Fibroblast of skin of back (primary cell): Measurements from ENCODE around the gene RARB.
A peak's percentile ranks its signal among the peaks of the same experiment; 100 is the strongest.

Experiments used
- DNase-seq: peaks from one replicate; pipeline ENCODE4 v3.0.0-alpha.2; 2013

The RARB gene

DNA sequence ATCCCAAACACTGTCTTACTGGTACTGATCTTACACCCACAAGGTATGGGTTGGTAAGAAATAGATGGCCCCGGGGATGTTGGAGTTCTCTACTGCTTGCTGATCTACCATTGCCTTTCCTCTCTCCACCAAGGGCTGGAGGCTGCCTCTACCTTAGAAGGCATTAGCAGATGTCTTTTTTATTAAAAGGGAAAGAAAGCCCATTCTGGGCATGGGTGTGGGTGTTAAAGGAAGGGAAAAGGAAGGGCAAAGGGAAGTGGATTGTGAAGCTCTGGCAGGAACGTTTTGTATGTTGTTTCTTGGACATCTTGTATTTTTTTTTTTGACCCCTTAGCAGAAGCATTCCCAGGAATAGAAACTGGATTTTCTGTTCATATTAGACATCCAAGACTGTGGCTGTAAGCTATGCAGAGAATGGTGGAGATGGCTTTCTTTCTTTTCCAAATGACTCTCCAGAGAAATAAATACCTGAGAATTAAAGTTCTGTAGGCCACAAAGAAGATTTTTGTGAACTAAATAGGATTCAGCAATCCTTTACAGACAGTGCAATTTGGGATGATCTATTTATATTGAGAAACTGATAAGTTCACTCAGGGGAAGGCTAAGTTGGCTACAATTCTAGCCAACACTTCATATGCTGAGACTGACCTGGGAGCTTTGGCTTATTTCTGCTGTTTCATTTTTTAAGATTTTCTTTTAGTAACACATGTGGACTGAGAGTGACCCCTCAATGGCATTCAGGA lies 127.8 kb downstream of the RARB start:
- no peak for DNase-seq

DNA sequence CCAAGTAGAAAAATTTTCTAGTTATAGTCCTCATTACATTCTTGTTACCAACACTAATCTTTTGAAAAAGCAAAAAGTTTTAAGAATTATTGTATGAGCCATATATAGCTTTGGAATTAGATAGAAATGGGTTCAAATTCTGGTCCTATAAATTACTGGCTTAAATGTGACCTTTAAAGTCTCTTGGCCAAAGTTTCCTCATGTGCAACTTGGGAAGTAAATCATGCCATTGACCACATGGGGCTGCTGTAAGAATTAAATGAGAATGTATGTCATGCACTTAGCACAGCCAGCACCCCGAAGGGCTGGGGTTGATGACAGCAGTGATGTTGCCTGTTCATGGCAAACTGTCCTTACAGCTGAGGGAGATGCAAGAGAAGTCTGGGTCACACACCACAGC lies 128.4 kb downstream of the RARB start:
- DNase-seq: no peak

DNA sequence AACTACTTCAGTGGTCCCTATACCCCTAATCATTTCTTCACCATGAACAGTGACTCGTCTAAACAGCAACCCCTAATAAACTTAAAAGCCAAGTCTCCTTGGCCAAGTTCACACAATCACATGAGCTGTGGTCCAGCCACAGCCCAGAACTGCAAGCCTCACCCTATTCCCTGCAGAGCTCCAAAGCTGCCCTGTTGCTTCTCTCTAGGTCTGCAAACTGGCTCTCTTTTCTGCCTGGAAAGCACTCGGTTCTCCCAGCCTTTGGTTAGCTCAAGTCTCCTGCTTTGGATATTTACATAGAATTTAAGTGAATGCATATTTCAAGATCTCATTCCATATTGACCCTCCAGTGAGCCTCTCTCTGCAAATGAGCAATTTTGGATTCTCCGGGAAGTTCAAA lies 129.6 kb downstream of the RARB start:
- no peak for DNase-seq

DNA sequence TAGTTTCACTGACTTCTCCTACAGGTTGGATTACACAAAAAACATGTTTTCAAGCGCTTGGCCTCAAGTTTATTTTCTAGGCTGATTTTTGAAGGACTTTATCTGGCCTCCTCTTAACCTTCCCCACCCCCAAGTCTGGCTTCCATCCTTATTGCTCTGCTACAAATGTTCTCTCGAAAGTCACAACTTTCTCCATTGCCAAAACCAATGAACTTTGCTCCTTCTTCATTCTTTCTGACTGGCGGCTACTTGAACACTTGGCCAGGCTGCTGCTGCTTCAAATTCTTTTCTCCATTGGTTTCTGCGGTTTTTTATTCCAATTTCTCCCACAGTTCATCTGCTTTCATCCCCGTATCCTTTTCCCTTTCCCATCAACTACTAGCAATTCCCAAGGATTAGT lies 130.1 kb downstream of the RARB start:
- no peak for DNase-seq

DNA sequence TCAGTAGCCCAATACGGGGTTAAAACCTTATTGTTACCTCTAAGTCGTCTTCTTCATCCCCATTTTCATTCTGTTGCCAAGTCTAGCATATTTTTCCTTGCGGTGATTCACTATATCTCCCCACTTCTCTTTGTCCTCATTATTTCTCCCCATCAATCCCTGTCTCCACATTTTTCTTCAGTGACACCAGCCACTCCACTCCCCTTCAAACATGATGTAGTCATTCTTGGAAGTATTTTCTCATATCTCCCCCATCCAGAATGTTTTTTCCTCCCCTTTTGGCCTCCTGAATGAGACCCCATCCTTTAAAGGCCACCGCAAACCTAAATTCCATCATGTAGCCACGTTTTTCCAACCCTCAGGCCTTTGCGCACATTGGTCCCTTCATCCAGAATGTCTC lies 130.7 kb downstream of the RARB start:
- peak; percentile 70 for DNase-seq

DNA sequence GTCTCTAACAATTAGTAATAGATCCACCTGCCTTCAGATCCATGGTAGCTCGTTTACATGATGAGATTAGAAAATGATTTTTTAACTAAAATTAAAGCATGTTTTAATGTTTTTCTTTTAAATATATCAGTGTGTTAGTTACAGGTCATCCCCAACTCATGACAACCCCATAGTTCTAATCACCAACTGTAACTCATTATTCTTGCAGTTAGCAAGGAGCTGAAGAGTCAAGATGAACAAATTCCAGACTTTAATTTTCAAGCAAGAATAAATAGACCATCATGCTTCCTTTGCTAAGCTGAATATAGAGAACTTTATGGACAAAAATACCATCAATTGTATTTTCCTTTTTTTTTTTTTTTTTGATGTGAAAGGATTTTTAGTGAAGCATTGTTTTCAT lies 135.5 kb downstream of the RARB start:
- no peak for DNase-seq

DNA sequence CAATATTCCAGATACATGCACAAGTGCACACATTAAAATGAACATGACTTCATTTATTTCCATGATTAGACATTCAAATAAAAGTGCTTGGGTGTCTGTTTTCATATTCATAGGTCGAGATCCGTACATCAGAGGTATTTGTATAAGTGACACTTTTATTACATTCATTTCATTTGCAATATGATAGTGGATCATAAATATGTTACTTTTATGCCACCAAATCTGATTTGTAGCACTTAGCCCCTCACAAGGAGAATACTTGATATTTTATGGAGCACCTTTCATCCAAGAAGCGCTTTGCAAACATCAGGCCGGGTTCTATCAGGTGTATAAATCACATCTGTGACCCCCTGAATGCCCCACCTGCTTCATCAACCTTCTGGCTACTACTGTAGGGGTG lies 136.0 kb downstream of the RARB start:
- DNase-seq: no peak

DNA sequence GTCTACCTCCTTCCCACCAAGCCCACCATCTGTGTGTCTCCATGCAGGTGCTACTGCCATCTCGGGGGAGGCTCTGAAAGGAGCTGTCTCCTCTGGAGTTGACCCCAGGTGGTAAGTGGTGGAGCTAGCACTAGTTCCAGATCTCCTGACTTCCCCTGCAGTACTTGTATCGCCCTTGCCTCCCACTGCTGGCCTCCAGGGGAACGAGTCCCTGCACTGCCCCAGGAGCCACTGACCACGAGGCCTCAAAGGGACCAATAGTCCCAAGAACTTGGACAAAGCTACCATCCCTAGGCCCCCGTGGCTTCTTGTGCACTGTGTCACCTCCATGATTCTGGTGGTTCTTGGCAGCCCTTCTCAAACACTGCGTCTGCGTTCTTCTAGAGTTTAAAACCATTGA lies 137.7 kb downstream of the RARB start:
- no peak for DNase-seq

DNA sequence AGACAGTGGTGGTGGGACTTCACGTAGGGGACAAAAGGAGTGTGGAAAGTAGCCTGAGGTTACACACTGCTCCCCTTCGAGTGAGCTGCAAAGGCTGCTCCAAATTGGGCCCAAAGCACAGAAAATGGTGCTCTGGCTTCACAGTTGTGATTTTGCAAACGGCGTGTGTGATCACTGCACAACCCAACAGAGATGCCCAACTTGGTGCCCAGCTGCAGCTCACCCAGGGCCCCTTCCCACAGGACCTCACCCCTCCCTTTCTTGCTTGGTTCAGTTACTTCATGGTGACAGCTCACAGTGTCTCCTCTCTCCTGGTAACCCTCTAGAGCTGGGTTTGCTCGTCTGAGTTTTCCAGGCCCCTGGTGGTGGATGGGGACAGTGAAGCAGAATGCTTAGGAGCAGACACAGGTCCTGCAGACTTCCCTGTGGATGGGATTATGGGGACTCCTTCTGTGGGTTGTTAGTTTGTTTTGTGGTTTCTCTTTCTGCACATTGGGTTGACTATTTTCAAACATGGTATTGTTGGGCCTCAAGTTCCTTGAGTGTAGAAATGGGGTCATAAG lies 138.4 kb downstream of the RARB start:
- DNase-seq: no peak

DNA sequence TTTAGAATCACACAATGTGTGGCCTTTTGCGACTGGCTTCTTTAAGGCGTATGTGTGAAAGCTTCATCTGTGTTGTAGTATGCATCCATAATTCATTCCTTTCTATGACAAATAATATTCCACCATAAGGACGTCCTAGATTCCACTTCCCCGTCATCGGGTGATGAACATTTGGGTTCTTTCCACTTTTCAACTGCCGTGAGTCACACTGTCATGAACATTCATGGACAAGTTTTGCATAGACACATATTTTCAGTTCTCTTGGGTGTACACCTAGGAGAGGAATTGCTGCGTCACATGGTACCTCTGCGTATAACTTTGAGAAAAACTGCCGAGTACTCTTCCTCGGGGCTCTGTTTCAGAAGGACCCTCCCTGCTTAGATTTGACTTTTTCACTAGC lies 139.3 kb downstream of the RARB start:
- DNase-seq: peak; percentile 90

DNA sequence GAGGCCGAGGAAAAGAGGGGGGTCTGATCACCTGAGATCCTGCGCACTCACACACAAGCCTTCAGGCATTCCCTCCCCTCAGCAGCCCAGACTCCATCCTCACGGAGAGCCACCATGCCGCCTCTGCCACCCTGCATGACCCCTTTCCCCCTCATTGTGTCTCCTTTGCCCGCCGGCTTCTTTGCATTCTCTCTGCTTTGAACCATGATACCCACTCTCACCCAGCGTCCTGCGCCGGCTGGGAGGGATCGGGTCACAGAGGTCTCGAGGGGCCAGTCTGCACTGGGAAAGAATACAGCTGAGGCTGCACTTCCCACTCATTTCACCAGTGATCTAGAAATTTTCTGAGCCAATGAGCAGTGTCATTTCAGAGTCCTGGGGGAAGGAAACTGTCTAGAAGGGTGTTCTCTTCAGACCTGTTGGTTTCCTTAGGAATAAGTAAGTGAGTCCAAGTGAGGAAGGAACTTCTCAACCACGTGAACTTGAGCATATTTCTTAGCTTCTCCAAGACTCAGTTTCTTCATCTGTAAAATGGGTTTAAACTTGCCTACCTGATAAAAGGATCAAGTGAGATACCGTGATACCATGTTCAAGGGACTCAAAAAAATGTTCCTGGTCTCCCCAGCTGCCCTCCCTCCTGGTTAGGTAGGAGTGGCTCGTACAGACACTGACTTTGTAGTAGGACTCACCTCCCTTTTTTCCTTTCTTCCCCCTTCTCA lies 139.9 kb downstream of the RARB start:
- DNase-seq: no peak

DNA sequence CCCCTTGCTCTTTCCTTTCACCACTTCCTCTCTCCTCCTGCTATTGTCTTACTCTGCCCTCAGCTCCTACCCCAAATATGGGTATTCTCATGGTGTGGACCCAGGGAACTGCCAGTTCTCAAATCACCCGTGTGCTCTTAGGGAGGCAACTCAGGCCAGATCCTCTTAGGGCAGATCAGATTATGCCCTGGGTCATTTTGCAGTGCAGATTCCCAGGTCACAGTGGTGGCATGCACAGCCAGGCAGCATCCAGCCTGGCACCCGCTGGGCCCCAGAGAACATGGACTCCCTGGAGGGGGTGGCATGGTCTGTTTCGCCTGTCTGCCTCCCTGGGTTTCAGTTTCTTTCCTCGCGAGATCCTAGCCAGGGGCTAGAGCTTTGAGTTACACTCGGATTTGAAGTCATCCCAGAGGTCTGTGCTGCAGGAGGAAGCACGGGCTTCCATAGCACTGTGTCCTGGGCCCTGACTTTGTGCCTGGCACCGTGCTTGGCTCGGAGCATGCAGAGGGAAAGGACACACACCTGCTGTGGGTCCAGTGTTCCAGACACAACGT lies 140.5 kb downstream of the RARB start:
- no peak for DNase-seq

DNA sequence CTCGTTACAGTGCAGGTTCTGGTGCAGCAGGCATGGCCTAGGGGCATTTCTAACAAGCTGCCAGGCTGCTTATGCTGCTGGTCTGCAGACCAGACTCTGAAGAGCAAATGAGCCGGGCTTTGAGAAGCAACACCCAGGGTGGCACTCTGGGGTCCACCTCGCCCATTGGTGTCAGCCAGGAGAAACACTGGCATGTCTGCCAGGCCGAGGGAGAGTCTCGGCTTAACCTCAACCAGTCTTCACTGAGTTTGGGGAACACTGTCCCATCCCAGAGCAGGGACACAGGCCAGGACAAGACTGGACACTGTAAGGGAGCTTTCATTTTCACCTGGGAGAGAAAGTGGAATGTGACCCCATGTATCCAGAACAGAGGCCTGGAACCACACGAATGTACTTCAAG lies 143.2 kb downstream of the RARB start:
- DNase-seq: no peak

DNA sequence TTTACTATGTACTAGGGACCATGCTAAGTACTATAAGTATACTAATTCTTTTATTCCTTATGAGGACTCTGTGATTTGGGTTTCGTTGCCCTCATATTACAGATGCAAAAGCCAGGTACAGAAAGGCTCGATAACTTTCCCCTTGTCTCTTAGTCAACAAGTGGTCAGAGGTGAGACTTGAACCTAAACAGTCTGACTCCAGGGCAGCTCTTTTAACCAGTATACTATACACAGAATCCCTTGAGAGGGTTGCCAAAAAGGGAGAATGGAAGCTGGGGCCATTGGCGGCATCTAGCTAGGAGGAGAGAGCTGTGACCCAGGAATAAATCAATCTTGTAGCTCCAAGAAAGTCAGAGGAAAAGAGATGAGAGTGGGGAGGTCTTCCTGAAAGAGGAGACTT lies 144.3 kb downstream of the RARB start:
- no peak for DNase-seq

DNA sequence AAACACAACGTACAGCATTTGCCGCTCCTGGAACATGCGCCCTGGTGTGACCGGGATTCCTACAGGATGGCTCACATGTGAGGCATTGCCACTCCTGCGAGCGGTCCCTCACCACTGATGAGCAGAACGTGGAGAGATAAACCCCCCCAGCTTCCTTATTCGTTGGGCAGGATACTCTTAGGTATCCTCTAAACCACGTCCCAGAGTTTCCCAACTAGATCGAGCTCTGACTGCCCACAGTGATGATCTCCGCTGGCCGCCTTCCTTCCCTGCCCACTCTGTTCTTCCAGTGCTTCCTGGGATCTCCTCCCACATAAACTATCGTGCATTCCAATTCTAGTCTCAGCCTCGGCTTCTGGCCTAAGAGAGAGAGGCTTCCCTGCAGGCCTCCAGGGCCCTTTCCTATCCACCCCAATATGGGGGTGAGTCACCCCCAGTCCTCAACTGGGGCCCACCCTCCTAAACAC lies 144.9 kb downstream of the RARB start:
- DNase-seq: peak; percentile 89

DNA sequence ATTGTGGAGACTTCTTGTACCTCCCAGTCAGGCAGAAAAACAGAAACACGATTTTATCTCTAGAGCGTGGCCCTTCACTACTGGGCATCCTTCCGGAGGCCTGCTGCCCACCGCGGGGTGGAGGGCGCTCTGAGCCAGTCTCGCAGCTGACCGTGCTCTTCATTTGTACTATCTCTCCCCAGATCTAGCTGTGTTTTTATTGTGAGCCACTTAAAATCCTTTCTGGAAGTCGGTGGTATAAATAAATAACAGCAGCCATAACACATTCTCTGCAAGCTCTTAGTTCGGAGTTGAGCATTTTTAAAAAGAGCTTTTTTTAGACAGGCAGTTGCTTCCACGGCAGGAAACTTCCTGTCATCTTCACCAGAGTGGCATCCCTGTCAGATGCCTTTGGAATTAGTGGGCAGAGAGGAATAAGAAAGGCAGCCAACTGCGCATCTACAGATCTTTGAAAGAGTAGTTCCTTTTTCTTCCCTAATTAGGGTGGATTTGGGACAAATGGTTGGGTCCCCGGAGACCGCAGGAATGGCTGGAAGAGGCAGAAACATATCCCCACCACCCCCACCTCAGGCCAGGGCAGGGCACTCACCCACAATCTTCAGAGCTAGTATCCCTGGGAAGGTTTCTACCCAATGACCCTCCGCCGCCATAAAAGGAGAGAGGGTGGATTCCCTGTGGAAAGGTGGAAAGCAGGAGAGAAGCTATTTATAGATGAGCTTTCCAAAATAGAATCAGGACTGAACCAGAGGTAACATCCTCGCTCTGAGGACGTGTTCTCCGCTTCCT lies 145.5 kb downstream of the RARB start:
- DNase-seq: peak; percentile 99

DNA sequence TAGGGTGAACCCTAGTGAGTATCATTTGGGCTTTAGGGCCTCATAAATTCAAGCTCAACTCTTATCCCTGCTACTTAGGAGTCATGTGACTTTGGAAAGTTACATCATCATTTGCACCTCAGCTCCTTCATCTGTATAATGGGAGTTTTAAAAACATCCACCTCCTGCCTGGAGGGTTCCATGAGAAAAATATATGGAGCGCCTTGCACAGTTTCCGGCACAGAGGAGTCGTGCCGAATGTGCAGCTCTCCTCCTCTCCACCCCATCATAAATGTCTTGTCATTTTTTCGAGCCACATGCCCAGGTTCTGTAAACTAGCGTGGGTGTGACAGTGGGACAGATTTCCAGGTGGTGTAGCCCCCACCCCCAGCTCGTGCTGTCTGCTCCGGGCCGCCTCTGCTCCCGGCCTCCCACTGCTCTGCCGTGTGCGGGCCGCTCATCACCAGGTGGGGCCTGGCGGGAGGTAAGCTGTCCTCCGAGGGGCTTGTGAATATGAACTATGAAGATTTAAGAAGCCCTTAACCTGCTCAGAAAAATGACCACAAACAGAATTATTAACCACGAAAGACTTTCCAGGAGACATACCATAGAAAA lies 146.2 kb downstream of the RARB start:
- no peak for DNase-seq

DNA sequence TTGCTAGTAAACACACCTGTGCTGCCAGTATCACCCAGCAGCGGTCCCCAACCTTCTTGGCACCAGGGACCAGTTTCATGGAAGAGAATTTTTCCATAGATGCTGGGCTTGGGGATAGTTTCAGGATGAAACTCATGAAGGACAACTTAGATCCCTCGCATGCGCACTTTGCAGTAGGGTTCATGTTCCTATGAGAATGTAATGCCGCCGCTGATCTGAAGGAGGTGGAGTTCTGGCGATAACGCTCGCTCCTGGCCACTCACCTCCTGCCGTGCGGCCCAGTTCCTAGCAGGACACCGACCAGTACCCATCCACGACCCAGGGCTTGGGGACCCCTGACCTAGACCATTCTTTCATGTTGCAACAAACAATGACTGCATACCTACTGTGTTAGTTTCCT lies 146.9 kb downstream of the RARB start:
- DNase-seq: no peak

DNA sequence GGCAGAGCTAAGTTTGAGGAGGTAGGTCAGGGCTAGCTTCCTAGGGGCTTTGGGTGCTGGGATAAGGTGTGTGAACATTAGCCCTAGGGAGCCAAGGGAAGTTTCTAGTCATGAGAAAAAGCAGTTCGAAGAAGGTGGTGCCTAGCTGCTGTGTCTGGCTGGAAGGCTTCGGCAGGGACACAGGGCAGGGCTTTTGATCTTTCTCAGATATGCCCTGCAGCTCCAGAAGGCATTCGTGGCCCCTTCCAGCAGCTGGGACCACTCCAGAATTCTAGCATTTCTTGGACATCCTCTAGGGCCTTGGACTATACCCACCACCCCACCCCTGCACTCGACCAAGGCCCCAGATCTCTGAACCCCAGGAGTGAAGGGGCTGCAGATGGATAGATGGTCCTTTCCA lies 148.1 kb downstream of the RARB start:
- no peak for DNase-seq

DNA sequence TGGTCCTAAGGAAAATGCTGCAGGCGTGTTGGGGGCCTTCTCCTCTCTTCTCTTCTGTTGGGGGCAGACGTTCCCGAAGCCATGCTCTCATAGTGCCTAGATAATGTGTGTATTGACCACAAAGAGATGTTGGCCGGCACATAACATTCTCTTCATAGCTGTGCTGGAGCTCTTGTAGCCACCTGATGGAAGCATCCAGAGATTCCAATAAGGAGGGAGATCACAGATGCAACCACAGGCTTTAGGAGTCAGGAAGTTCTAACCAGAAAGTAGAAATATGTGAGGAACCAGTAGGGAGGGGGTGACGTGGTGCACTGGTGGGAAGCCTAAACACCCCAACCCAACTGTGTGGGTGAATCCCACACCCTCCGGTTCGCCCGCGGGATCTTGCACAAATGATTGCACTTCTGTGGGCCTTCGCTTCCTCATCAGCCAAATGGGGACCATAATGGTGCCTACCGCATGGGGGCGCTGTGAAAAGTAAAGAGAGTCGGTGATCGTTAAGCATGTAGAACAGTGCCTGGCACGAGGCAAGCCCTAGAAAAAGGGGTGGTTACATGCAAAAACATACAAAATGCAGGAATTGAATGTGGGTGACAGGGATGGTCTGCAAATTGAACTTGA lies 148.9 kb downstream of the RARB start:
- no peak for DNase-seq

DNA sequence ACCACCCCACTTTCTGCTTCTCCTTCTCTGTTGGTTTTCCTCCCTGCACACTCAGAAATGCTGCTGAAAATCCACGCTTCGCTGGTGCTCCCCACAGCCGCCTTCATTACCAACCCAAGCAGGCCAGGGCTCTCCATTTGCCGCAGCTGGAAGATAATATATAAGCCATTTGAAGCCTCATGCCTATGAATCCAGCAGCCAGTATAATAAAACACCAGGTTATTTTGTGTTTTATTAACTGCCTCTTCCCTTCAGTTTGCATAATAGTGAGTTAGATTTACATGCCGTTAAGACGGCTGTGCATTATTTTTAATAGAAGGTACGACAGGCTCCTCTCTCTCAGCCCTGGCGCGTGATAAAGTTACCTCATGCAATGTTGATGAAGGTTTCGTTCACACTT lies 150.0 kb downstream of the RARB start:
- no peak for DNase-seq

DNA sequence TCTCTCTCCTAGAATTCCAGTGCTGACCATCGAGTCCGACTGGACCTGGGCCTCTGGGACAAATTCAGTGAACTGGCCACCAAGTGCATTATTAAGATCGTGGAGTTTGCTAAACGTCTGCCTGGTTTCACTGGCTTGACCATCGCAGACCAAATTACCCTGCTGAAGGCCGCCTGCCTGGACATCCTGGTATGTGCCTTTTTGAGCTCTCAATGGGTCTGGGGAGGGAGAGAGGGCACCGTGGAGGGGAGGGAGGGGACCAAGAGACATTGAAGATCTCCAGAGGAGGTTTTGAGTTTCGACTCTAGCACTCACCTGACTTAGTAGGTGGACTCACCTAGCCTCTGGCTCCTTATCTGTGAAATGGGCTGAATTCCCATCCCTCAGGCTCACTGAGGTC lies 152.5 kb downstream of the RARB start:
- DNase-seq: no peak
